HPDE6-E6E7 (cell line): ENCODE measurements around the gene TBXAS1.
"Not testable (repeated sequence)": the region's sequence is repeated elsewhere in the genome, so short reads cannot be mapped to it uniquely, and the experiment has no call there.

ENCODE experiments used
- DNase-seq: peaks from one replicate; pipeline ENCODE4 v3.0.0; 2011; ENCODE audit warnings: missing footprints; ENCODE audit errors: extremely low spot score

The TBXAS1 gene

DNA sequence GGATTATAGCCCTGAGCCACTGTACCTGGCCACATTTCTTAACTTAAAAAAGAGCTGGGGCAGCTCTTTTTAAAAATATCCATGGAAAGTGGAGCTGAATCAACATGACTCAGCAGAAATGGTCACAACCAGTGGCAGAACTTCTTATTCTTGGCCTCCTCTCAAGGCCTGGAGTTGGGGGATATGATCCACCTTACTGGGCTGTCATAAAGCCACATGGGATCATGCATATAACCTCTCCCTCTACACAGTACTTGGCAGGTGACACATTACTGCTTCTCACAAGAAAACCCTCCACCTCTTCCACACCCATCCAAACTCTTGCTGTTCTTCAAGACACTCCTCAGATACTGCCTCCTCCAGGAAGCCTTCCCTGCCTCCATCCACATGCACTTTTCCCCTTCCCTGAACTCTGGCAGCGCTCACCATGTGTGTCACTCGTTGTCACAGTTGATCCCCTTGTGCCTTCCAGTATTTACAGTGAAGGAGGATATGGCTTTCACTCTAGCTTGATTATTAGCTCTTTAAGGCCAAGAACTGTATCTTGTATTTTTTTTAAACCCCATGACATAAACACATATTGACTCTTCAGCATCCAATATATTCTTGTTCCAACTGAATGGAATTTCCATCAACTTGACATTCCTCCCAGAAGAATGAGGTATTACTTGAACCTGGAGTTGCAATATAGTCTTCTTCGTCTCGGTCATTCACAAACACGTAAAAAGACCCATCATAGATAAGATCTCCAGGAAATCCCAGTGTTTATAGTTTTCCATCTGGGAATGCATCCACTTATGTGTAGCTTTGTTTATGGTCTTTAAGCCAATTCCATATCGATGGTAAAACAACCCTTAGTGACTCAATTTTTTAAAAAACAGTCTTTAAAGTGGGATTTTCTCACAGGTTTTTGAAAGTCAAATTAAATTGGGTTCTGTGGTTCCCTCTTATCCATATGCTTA is 85.5 kb downstream of the TBXAS1 start:
- no peak for DNase-seq

DNA sequence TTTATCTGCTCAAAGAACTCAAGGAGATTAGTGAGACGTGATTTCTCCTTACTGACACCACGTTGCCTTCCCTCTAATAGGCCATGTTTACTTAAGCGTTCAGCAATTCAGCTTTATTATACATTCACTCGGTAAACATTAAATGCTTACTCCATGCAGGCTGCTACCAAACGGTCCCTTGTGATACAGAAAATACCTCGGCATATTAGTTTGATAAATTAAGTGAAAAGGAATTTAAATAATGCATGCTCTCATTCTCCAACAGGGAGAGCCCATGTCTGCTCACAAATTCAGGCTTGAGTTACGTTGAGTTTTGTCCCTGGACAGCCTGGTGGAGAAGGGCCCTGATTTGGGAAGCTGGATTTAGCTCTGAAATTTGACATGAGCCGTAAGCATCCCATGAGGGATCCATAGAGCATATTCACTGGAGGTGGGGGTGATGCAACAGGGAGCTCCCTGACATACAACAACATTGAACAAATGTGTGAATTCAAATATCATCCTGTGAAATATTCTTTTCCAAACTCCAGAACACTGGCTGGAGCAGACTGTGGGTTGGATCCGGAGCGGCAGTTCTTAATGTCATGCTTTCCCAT is 86.3 kb downstream of the TBXAS1 start:
- DNase-seq, result no peak

DNA sequence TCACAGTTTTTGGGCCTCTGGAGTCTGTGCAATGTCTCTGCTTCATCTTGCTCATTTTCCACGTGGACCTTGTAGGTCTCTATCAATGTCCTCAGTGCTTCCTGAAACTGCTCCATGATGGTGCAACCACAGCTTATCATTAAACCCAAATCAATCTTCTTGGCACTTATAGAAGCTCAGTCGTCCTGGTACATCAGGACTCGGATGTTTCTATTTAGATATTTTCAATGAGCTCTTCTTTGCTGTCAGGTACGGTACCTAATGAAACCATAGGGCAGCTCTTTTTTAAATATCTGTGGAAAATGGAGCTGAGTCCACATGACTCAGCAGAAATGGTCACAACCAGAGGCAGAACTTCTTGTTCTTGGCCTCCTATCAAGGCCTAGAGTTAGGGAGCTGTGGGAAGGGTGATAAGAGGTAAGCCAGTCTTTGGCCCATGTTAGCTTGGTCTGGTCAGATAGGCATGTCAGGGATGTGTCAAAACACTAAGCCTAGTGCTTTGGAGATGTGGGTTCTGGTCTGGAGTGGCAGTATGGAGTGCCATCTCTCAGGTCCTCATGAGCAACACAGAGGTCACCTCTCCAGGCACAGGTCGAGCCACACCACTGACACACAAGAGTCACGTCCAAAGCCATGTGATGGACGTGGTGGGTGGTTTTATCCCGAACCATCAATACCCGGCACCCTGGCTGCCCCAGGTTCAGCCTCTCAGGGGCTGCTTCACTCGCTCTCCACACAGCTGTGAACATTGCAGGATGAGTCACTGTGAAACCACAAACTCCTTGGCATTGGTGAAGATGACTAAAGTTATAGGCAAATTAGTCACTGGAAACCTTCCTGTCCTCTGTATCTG is 87.0 kb downstream of the TBXAS1 start:
- DNase-seq, result peak; percentile 99

DNA sequence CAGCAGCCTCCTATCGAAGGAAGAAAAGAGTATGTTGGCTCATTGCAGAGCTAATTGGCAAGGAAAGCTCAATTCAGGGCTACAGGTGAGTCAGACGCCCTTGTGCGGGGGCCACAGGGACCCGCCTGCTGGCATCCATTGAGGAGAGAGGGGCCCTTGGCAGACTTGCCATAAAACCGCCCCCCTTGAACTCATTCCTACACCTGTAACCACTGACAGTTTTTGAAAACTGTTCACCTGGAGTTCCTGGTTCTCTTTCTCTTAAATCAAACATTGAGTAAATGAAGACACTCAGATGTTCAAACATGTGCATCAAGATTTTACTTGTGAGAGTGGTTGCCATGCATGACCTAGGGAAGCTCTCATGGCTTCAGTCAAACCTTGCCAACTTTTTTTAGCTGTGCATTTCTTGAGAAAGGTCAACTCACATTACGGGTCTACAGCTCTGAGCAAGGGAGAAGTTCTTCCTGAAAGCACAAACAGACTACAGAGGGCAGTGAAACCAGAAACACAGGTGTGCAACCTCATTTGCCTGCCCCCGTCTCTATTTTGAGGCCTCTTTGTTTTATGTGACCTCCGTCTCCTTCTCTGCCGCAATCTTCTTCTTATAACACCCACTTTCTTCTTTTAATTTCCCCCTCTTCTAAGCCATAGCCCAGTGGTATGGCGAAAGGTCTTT is 87.8 kb downstream of the TBXAS1 start:
- DNase-seq, result no peak

DNA sequence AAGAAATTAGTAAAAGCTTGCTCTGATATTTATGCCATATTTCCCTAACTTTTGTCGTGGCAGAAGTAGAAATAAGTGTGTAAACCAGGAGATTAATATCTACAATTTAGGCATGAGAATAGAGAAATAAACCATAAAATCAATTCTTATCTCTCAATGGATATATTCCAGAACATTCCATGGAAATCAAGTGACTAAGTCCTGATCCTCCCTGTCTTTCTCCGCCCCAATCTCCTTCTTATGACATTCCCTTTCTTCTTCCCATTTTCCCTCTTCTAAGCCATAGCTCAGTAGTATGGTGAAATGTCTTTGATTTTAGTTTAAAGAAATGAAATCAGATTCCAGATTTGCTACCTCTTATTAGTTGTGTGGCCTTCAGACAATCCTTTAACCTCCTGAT is 88.8 kb downstream of the TBXAS1 start:
- DNase-seq, result no peak

DNA sequence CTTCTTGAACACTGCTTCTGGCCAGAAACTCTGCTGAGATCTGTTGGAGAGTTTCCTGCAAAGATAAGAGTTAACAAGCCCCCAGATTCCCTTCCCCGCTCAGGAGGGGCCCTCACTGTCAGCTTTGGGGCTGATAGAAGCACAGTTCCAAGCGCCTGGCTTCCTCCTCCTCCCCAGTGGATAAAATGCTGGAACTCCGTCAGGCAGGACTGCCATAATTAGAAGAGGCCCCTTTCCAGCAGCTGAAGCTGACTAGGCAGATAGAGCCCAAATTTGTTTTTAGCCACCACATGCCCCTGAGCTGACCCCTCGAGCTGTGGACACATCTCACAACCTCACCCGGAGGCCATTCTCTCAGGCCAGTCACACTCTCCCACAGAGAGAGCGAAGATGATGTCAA is 89.4 kb downstream of the TBXAS1 start:
- DNase-seq, result no peak

DNA sequence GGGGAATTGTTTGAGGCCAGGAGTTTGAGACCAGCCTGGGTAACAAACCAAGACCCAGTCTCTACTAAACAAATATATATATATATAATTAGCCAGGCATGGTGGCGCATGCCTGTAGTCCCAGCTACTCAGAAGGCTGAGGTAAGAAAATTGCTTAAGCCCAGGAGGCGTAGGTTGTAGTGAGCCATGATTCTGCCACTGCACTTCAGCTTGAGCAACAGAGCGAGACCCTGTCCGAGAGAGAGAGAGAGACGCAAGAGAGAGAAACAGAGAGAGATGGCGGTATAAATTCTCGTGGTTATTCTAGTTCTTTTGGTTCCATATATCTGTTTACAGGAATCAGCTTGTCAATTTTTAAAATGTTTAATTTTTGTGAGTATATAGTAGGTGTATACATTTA is 94.0 kb downstream of the TBXAS1 start:
- DNase-seq, result no peak

DNA sequence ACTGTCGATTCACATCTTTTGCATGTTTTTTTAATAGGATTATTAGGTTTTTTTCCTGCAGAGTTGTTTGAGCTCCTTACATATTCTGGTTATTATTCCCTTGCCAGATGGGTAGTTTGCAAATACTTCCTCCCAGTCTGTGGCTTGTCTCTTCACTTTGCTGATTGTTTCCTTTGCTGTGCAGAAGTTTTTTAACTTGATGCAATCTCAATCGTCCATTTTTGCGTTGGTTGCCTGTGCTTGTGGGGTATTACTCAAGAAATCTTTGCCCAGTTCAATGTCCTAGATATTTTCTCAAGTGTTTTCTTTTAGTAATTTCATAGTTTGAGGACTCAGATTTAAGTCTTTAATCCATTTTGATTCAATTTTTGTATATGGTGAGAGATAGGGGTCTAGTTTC is 95.4 kb downstream of the TBXAS1 start:
- no peak for DNase-seq

DNA sequence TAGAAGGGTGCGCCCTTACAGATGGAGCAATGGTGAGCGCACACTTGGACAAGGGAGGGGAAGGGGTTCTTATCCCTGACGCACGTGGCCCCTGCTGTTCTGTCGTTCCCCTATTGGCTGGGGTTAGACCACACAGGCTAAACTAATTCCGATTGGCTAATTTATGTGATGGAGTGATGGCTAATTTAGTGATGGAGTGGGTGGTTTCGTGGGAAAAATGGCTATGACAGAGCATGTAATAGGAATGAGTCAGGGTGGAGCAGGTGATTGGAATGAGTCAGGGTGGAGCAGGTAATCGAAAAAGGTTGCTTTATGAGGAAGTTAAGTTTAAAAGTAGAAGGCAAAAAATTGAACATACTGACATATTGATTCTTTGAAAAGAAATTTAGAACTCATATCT is 100.2 kb downstream of the TBXAS1 start:
- DNase-seq, result not testable (repeated sequence)

DNA sequence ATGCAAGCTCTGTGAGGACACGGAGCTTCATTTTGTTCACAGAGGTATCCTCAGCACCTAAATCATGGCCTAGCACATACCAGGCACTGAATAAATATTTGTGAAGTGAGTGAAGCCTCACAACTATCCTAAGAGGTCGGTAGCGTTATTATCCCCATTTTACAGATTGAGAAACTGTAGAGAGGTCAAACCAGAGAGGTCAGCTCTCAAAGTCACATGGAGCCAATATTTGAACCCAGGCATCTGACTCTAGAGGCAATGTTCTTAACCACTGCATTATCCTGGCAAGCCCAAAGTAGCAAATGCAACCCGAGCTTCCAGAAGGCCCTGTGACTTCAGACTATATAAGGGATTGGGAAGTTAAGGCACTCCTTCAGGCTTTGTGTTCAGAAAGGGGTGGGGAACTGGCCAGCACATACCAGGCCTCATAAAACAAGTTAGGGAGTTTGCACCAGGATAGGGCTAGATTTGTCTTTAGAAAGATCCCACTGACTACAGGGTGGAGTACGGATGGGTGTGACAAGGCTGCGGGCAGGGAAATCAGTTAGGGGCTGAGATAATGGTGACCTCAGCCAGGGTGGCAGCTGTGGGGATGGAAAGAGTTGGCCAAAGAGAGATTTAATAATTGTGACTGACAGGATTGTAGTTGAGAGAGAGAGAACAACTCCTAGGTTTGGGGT is 101.4 kb downstream of the TBXAS1 start:
- DNase-seq, result no peak

DNA sequence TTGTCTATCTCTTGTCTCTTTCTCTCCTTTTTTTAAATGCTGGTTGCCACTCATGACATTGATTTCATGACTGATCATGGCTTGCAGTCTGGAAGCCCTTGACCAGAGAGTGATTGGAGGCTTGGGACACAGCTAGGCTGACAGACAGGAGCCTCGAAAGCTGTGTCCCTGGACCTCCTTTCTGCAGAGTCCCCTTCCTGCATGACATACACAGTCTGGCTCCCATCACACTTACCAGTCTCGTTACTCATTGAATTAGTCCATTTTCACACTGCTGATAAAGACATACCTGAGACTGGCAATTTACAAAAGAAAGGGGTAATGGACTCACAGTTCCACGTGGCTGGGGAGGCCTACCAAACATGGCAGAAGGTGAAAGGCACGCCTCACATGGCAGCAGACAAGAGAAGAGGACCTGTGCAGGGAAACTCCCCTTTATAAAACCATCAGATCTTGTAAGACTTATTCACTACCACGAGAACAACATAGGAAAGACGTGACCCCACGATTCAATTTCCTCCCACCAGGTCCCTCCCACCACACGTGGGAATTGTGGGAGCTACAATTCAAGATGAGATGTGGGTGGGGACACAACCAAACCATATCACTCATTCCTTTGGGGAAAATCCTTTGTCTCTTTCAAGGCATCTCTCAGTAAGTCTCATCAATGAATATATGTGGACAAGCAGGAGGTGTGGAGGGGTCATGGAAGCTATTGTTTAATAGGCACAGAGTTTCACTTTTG is 102.3 kb downstream of the TBXAS1 start:
- DNase-seq, result no peak

DNA sequence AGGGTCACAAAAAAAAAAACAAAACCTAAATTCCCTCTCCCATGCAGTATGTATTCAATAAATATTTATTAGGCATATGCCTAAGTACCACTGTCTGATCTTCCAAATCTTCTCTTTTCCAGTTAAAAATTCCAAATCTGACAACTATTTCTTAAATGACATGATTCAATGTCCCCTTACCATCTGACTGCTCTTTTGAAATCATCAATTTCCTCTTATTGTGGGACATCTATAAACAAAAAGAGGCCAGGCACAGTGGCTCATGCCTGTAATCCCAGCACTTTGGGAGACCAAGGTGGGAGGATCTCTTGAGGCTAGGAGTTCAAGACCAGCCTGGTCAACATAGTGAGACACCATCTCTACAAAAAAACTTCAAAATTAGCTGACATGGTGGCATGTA is 103.5 kb downstream of the TBXAS1 start:
- DNase-seq, result no peak

DNA sequence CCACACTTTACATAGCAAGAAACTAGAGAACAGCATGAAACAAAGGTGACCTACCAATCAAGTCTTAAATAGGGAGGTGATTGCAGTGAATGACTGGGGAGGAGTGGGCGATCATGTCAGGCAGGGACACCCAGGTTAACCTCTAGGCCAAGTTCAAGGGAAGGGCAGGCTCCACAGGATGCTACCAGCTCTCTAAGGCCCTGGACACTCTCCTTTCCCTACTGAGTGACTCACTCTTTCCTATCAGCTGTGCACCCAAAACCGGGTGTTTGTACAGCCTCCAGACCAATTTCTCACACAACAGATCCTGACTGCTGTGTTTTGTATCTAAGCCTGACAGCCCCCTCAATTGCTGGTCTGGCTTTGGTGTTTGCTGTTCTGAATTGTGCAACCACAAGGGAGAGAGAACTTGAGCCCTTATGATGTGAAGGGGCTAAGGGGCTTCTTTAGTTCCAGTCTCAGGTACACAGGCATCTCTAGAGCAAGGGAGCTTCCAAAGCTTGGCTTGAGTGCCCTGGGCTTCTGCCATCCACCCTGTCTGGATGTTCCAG is 107.8 kb downstream of the TBXAS1 start:
- DNase-seq, result no peak

DNA sequence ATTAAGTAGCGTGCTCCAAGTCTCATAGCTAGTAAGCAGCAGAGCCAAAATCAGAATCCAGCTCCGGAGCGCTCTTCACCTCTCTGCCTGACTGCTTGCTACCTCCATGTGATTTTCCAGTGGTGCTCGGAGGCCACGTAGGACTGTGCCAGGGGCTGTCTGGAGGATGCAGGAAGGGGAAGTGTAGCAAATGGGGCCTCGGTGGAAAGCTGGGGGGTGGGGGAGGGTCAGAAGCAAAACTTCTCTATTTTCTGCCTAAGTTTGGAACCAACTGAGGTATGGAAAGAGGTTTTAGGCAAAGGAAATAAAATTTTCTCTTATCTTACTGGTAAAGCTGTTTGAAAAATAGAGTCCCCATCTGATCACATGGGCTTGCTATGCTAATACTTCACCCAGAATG is 108.7 kb downstream of the TBXAS1 start:
- DNase-seq, result no peak

DNA sequence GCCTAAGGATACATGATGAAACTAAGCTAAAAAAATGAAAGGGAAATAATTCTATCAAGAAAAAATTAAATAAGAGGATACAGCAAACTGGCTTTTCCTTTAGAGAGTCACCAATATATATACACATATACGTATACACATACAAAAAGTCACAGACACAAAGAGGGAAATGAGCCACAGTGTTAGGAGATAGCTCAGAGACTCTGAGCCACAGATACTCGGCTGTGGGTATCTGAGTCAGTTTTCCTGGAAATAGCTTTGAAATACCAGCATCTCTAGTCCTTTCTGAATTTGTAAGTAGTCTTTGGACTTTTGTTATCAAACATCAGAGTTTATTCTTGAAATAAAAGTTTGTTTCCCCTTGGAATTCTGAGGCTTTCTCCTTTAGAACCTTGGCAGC is 111.8 kb downstream of the TBXAS1 start:
- no peak for DNase-seq

DNA sequence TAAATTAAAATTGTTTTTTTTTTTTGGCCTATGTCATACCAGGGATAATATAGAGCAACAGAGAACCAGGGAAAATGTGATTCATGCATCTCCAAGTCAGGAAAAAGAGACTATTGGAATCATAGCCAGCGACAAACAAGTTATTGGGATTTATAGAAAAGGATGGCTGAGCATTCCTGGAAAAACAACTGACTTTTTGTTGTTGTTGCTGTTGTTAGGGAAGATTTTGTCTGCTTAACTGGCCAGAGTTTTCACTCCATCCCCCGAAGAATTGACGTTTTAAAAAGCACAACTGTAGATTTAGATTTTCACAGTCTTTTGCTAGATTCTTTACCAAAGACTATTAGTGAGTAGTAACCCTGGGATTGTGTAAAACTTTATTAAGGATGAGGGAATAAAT is 112.4 kb downstream of the TBXAS1 start:
- no peak for DNase-seq

DNA sequence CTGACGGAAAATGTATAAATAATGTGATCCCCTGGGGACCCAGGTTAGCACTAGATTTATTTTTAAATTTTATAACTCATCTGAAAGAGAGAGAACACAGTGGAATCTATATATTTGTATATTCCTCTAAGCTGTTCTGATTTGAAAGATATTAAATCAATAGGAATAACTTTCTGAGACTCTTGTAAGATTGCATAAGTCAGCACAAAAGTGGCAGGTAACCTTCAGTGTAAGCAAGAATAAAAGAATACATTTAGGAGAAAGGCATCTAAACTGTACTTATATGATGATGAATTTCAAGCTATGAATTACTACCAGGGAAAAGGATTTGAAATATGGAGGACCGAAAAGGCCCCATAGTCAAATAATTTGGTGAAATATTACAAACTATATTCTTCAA is 112.8 kb downstream of the TBXAS1 start:
- DNase-seq, result no peak

DNA sequence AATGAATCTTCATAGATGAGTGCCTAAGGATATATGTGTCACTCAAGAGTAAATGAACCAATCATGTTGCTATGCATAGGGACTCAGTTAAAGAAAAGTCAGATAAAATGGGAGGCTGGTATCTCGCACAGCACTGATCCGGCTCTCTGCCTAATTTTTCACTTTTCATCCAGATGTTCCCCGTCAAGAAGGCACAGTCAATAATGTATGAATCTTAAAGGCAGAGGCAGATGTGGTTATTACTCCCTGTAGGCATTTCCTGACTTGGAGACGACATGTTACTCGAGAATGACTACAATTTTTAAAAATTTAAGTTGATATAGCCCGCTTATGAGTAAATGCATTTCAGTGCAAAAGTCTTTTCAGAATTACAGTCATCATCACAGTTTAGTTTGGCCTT is 113.6 kb downstream of the TBXAS1 start:
- DNase-seq, result no peak

DNA sequence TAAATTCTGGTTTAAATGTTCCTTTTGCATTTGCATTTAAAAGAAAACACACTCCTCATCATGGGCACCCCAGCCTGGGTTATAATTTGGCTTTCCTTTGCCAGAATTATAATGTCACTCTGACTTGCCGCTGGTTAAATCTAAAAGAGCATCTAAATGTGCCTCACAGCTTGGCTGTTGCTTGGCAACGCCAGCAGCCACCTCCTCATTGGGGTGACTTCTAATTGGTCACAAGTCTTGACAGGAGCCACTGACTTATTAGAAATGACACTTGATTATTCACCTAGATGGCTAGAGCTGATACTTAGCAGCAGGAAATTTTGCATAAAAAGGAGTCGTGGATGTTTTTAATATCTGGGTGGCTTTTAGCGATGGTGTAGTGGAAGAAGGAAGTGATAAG is 114.3 kb downstream of the TBXAS1 start:
- DNase-seq, result no peak

DNA sequence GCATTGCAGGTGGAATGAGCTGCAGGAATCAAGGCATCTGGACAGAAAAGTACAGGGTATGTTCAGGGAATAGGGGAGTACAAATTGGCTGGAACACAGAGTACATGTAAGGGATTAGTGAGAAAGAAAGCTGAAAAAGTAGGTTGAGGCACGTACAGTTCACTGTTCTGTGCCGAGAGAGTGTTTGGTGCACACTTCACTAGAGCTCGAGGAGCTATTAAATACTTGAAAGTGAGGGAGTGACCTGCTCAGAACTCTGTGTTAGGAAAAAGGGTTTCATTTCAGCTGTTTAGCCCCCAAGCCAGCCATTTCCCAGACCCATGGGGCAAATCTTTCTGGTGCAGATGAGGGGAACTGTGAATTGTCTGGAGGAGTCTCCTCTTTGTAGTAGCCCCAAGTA is 115.2 kb downstream of the TBXAS1 start:
- DNase-seq, result no peak
